K562 (cell line): ENCODE measurements around the gene EZH1. TPM values are rescaled to one million over a fixed set of nuclear protein-coding genes. Genes with fewer than 3 reads are reported as not detected.

ENCODE experiments used
- CBX8 ChIP-seq: fragments of 200-600 bp; sonication (generic); IDR thresholded peaks from 2 replicates; pipeline ENCODE4 v1.6.1; 2012; ENCODE audit warnings: borderline replicate concordance, mixed run types, low read depth, mild to moderate bottlenecking, moderate library complexity, mixed read lengths, low read length, control low read depth, inconsistent platforms; ENCODE audit not compliant: poor library complexity, severe bottlenecking; ENCODE audit errors: extremely low read depth
- CHD4 ChIP-seq: fragments of 200-600 bp; sonication (generic); IDR thresholded peaks from 3 replicates; pipeline ENCODE4 v1.6.1; 2012; ENCODE audit warnings: low read depth, mild to moderate bottlenecking, mixed read lengths, low read length, inconsistent platforms; ENCODE audit not compliant: insufficient read depth, insufficient replicate concordance, poor library complexity, severe bottlenecking
- COPS2 ChIP-seq: fragments of 450-650 bp; conservative IDR thresholded peaks from 2 replicates; pipeline ENCODE4 v1.6.1; 2016; ENCODE audit warnings: mild to moderate bottlenecking, moderate library complexity
- DLX4 ChIP-seq: fragments of 250-450 bp; sonication (Bioruptor Pico); IDR thresholded peaks from 2 replicates; pipeline ENCODE4 v1.6.1; 2021; ENCODE audit warnings: mild to moderate bottlenecking
- ETS2 ChIP-seq: IDR thresholded peaks from 2 replicates; pipeline ENCODE4 v1.6.1; 2016; ENCODE audit warnings: borderline replicate concordance, missing genetic modification characterization, mild to moderate bottlenecking, moderate library complexity, missing compliant biosample characterization; ENCODE audit not compliant: poor library complexity, severe bottlenecking
- FOXA1 ChIP-seq: fragments of 450-650 bp; IDR thresholded peaks from 2 replicates; pipeline ENCODE4 v1.6.1; 2016; ENCODE audit warnings: mild to moderate bottlenecking, borderline replicate concordance
- KDM1A ChIP-seq, 2 experiments: fragments of 450-650 bp; IDR thresholded peaks; 2 replicates each; pipeline ENCODE4 v1.6.1; 2016; ENCODE audit warnings: mild to moderate bottlenecking in 2 of 2
- PHB ChIP-seq: fragments of 250-450 bp; sonication (Bioruptor Pico); IDR thresholded peaks from 2 replicates; pipeline ENCODE4 v1.5.0; 2021
- SAFB2 ChIP-seq: fragments of 200-400 bp; formaldehyde crosslinking; IDR thresholded peaks from 2 replicates; pipeline ENCODE4 v1.6.1; 2018; ENCODE audit warnings: borderline replicate concordance, low read length, low read depth, moderate library complexity; ENCODE audit not compliant: severe bottlenecking
- SNIP1 ChIP-seq: fragments of 450-650 bp; IDR thresholded peaks from 2 replicates; pipeline ENCODE4 v1.7.1; 2017; ENCODE audit warnings: low read depth, mild to moderate bottlenecking
- SREBF2 ChIP-seq: sonication (generic); formaldehyde crosslinking; IDR thresholded peaks from 2 replicates; pipeline ENCODE4 v1.4.0; 2020; ENCODE audit warnings: mild to moderate bottlenecking, missing genetic modification reagents
- SRSF3 ChIP-seq: fragments of 200-400 bp; formaldehyde crosslinking; IDR thresholded peaks from 2 replicates; pipeline ENCODE4 v1.6.1; 2016; ENCODE audit warnings: mild to moderate bottlenecking, low read length, moderate library complexity; ENCODE audit not compliant: insufficient read depth
- ZNF407 ChIP-seq: fragments of 450-650 bp; IDR thresholded peaks from 2 replicates; pipeline ENCODE4 v1.6.1; 2016; ENCODE audit warnings: low read depth
- ZNF76 ChIP-seq: fragments of 250-450 bp; sonication (Bioruptor Pico); IDR thresholded peaks from 2 replicates; pipeline ENCODE4 v1.4.0; 2020; ENCODE audit warnings: mild to moderate bottlenecking, moderate library complexity, borderline replicate concordance
- polyA plus RNA-seq, 8 experiments: library from polyadenylated mRNA; depleted of rRNA in 4 of 8; stranded (reverse) in 5 of 8; unstranded in 3 of 8; fragments of >200 nt; fragmentation: Nextera tagmentation in 2 of 8; fragmentation: Illumina TruSeq in 1 of 8; extraction: Ambion mirVana in 2 of 8; extraction: Trizol in 1 of 8; gene quantifications; 2 replicates each; pipeline versions ENCODE4 v1.2.1 to v1.2.3, GENCODE V29; 2011 to 2014; ENCODE audit warnings: inconsistent platforms in 1 of 8, missing spikeins in 1 of 8
- total RNA-seq, 7 experiments: library from RNA; depleted of rRNA in 6 of 7; stranded (reverse); fragments of >200 nt in 6 of 7; fragmentation: Illumina TruSeq in 2 of 7; extraction: Trizol in 2 of 7; gene quantifications; 2 replicates each; pipeline versions ENCODE4 v1.2.1 to v1.2.3, GENCODE V29; 2011 to 2021; ENCODE audit warnings: low replicate concordance in 1 of 7
- TF ChIP-seq, protein P1 (sequence below), 2 experiments: IDR thresholded peaks in 1 of 2; conservative IDR thresholded peaks in 1 of 2; 2 replicates each; pipeline ENCODE4 v1.6.1; 2016; ENCODE audit warnings: low read depth in 2 of 2, mild to moderate bottlenecking in 1 of 2, missing compliant biosample characterization in 1 of 2, missing genetic modification characterization in 1 of 2, moderate library complexity in 1 of 2

The EZH1 gene
- total and polyA plus RNA-seq, 9 of the 15 experiments (the other 6 are each of a cell fraction or from before 2014, with no cell fraction given): 8.6 to 40.8 (median 22.9) TPM

DNA sequence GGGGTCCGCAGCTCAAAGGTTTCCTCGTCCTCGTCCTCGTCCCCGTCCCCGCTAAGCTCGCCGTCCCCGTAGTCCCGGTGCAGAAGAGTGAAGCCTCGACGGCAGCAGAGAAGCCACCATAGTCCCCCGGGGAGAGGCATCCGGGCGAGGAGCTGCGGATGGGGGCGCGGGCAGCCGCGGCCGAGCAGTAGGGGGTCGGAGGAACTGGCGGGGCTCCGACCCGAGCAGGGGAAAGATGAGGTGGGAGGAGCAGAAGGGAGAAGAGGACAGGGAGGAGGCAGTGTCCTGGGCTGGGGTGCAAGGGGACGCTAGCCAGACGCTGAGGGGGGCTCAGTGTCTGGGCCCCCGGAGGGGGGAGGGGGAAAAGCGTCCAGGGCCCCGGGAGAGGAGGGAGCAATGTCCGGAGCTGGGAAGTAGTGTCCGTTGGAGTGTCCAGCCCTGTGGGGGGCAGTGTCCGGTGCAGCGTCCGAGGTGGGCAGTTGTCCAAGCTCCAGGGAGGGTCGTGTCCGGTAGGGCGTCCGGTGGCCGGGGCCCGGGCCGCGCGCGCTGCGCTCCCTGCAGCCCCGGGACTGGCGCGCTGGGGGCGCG, 68.3 kb downstream of the EZH1 start, which contains the start of gene PLEKHH3 (continued):
- TF ChIP-seq ZNF407 (no peak), COPS2 (no peak), SREBF2 (CRISPR knock-in tag) (no peak), SRSF3 (0 out of 2 replicates have a peak, but pooled peaks have one; percentile 32), CBX8 (no peak), CHD4 (no peak), PHB (CRISPR knock-in tag) (no peak), DLX4 (CRISPR knock-in tag) (no peak), FOXA1 (no peak), SAFB2 (no peak), SNIP1 (0 out of 2 replicates have a peak, but pooled peaks have one; percentile 18), ZNF76 (CRISPR knock-in tag) (no peak), ETS2 (tag) (no peak), KDM1A (IDR thresholded peaks at IDR 0.05) (peak in 1 of 2 experiments; percentile 77; a peak in 2 of 4 replicates)
- TF ChIP-seq, protein P1, sequence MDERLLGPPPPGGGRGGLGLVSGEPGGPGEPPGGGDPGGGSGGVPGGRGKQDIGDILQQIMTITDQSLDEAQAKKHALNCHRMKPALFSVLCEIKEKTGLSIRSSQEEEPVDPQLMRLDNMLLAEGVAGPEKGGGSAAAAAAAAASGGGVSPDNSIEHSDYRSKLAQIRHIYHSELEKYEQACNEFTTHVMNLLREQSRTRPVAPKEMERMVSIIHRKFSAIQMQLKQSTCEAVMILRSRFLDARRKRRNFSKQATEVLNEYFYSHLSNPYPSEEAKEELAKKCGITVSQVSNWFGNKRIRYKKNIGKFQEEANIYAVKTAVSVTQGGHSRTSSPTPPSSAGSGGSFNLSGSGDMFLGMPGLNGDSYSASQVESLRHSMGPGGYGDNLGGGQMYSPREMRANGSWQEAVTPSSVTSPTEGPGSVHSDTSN (CRISPR knock-in tag; IDR thresholded peaks at IDR 0.05; ENCODE audit: low read depth): no peak
- TF ChIP-seq, protein P1 (tag; conservative IDR thresholded peaks at IDR 0.05; ENCODE audit: low read depth): no peak
